Natural killer cell treated with Interleukin-12 subunit alpha and Interleukin-12 subunit beta and Interleukin-15 and Interleukin-18, amount 100 ng/mL, for 72 hours (primary cell): ENCODE measurements around the gene DMRTC2. TPM values are rescaled to one million over a fixed set of nuclear protein-coding genes. Genes with fewer than 3 reads are reported as not detected.

ENCODE experiments used
- ATAC-seq, 2 donors: fragments of 150-1000 bp; cut with Tn5 transposase in 1 of 2; sonication (Bioruptor Pico), chemical (Tn5 transposase) in 1 of 2; 2 replicates each; pipeline ENCODE4 v1.10.0; 2021
- DNase-seq: peaks from one replicate; pipeline ENCODE4 v3.0.0; 2022; ENCODE audit warnings: low spot score
- H3K27ac Mint-ChIP-seq, 2 donors: 1 replicate in 1 of 2; 2 replicates in 1 of 2; pipeline ENCODE4 v1.8.0; 2022; ENCODE audit warnings: mixed read lengths in 2 of 2, mild to moderate bottlenecking in 1 of 2, moderate library complexity in 1 of 2
- H3K27me3 Mint-ChIP-seq, 2 donors: 1 replicate in 1 of 2; 2 replicates in 1 of 2; pipeline ENCODE4 v1.8.0; 2022; ENCODE audit warnings: mixed read lengths in 2 of 2
- H3K36me3 Mint-ChIP-seq: one replicate; pipeline ENCODE4 v1.8.0; 2022; ENCODE audit warnings: mixed read lengths
- H3K4me1 Mint-ChIP-seq, 2 donors: 1 replicate in 1 of 2; 2 replicates in 1 of 2; pipeline ENCODE4 v1.8.0; 2022; ENCODE audit warnings: low read depth in 2 of 2, mixed read lengths in 2 of 2, mild to moderate bottlenecking in 1 of 2
- H3K4me3 Mint-ChIP-seq: one replicate; pipeline ENCODE4 v1.8.0; 2022; ENCODE audit warnings: mixed read lengths
- H3K9me3 Mint-ChIP-seq: 2 replicates; pipeline ENCODE4 v1.8.0; 2022; ENCODE audit warnings: mixed read lengths
- total RNA-seq, 2 donors: library from RNA; stranded (reverse); gene quantifications; one replicate each; pipeline ENCODE4 v1.2.3, GENCODE V29; 2022

Gene DMRTC2
- total RNA-seq, 2 donors from 2014 or later, result not detected

GRCh38 chr19:41880329-41880708 lies 35.5 kb downstream of the DMRTC2 start:
- Mint-ChIP-seq H3K36me3 (peaks cover 7% of the 10 kb centered on the region), H3K27ac (peak overlapping the region; percentile 18 to 88), H3K27me3 (no peaks in the 10 kb centered on the region), H3K4me3 (no peak overlapping the region), H3K4me1 (peaks cover 31 to 49% of the 10 kb centered on the region in 2 donors), H3K9me3 (no peaks in the 10 kb centered on the region)
- ATAC-seq (no peak), DNase-seq (no peak)

GRCh38 chr19:41882568-41883462 lies 38.0 kb downstream of the DMRTC2 start, which contains the start of gene ARHGEF1:
Gene ARHGEF1 (plus strand): TSS chr19:41883184. CDS start chr19:41888083, 4,899 bp downstream.
- ATAC-seq, result peak; percentile 7 to 13
- Mint-ChIP-seq H3K27me3 (no peaks in the 10 kb centered on the region), H3K9me3 (no peaks in the 10 kb centered on the region), H3K4me1 (peaks cover 48 to 49% of the 10 kb centered on the region in 2 donors), H3K27ac (peak within 1 kb of the TSS; percentile 90 to 92), H3K36me3 (peaks cover 7% of the 10 kb centered on the region), H3K4me3 (peak within 1 kb of the TSS; percentile 97)
- peak; percentile 80 for DNase-seq

- no peaks in the 10 kb centered on the region for H3K27me3 Mint-ChIP-seq
- DNase-seq (no peak), ATAC-seq (no peak)
- H3K9me3 Mint-ChIP-seq, result no peaks in the 10 kb centered on the region
- peaks cover 49 to 54% of the 10 kb centered on the region in 2 donors for H3K4me1 Mint-ChIP-seq
- H3K4me3 Mint-ChIP-seq, result peak overlapping the region; percentile 97
- H3K36me3 Mint-ChIP-seq, result peaks cover 7% of the 10 kb centered on the region
- peak overlapping the region; percentile 79 to 87 for H3K27ac Mint-ChIP-seq
Observed at GRCh38 chr19:41883463-41883820, 38.6 kb downstream of the DMRTC2 start.

GRCh38 chr19:41883821-41884733 lies 39.2 kb downstream of the DMRTC2 start:
- Mint-ChIP-seq H3K36me3 (peaks cover 7% of the 10 kb centered on the region), H3K4me3 (peak overlapping the region; percentile 97), H3K9me3 (no peaks in the 10 kb centered on the region), H3K27me3 (no peaks in the 10 kb centered on the region), H3K27ac (peak overlapping the region; percentile 79 to 87), H3K4me1 (peaks cover 54 to 60% of the 10 kb centered on the region in 2 donors)
- DNase-seq (peak; percentile 98), ATAC-seq (peak; percentile 92 to 94)

- Mint-ChIP-seq H3K9me3 (no peaks in the 10 kb centered on the region), H3K27ac (peak overlapping the region; percentile 79 to 87), H3K4me1 (peaks cover 65 to 77% of the 10 kb centered on the region in 2 donors), H3K36me3 (peaks cover 14% of the 10 kb centered on the region), H3K4me3 (peak overlapping the region; percentile 97), H3K27me3 (no peaks in the 10 kb centered on the region)
- ATAC-seq (peak; percentile 63 to 64), DNase-seq (peak; percentile 81)
Observed at GRCh38 chr19:41886761-41887710, 42.2 kb downstream of the DMRTC2 start.

- H3K9me3 Mint-ChIP-seq, result no peaks in the 10 kb centered on the region
- DNase-seq, result peak; percentile 84
- no peaks in the 10 kb centered on the region for H3K27me3 Mint-ChIP-seq
- peak; percentile 54 to 55 for ATAC-seq
- H3K4me1 Mint-ChIP-seq, result peaks cover 58 to 70% of the 10 kb centered on the region in 2 donors
- peaks cover 6% of the 10 kb centered on the region for H3K36me3 Mint-ChIP-seq
- peak overlapping the region; percentile 79 to 87 for H3K27ac Mint-ChIP-seq
- H3K4me3 Mint-ChIP-seq, result peak overlapping the region; percentile 97
Observed at GRCh38 chr19:41887711-41888382, 43.0 kb downstream of the DMRTC2 start.

GRCh38 chr19:41888926-41889325 lies 44.1 kb downstream of the DMRTC2 start:
- no peak for DNase-seq
- Mint-ChIP-seq H3K27ac (peak overlapping the region; percentile 79 to 87), H3K36me3 (peaks cover 10% of the 10 kb centered on the region), H3K4me3 (peak overlapping the region; percentile 97), H3K9me3 (no peaks in the 10 kb centered on the region), H3K27me3 (no peaks in the 10 kb centered on the region), H3K4me1 (peaks cover 57 to 71% of the 10 kb centered on the region in 2 donors)
- ATAC-seq, result no peak

GRCh38 chr19:41889896-41890295 lies 45.1 kb downstream of the DMRTC2 start:
- Mint-ChIP-seq H3K27ac (peak overlapping the region; percentile 79 to 87), H3K36me3 (peaks cover 13% of the 10 kb centered on the region), H3K4me1 (peaks cover 59 to 70% of the 10 kb centered on the region in 2 donors), H3K4me3 (peak overlapping the region; percentile 97), H3K27me3 (no peaks in the 10 kb centered on the region), H3K9me3 (no peaks in the 10 kb centered on the region)
- DNase-seq, result peak; percentile 69
- ATAC-seq, result peak; percentile 11 to 37

GRCh38 chr19:41890936-41891335 lies 46.1 kb downstream of the DMRTC2 start:
- Mint-ChIP-seq H3K4me1 (peaks cover 58 to 67% of the 10 kb centered on the region in 2 donors), H3K27ac (peak overlapping the region in 1 of 2 donors; percentile 83), H3K36me3 (peaks cover 18% of the 10 kb centered on the region), H3K4me3 (no peak overlapping the region), H3K27me3 (no peaks in the 10 kb centered on the region), H3K9me3 (no peaks in the 10 kb centered on the region)
- DNase-seq (no peak), ATAC-seq (no peak)

GRCh38 chr19:41892173-41892902 lies 47.5 kb downstream of the DMRTC2 start:
- Mint-ChIP-seq H3K9me3 (no peaks in the 10 kb centered on the region), H3K4me3 (no peak overlapping the region), H3K27ac (peak overlapping the region; percentile 73 to 83), H3K4me1 (peaks cover 52 to 60% of the 10 kb centered on the region in 2 donors), H3K36me3 (peaks cover 18% of the 10 kb centered on the region), H3K27me3 (no peaks in the 10 kb centered on the region)
- no peak for DNase-seq
- no peak for ATAC-seq

- H3K27me3 Mint-ChIP-seq, result no peaks in the 10 kb centered on the region
- peak overlapping the region; percentile 47 for H3K4me3 Mint-ChIP-seq
- peak overlapping the region; percentile 71 to 77 for H3K27ac Mint-ChIP-seq
- peaks cover 23% of the 10 kb centered on the region for H3K36me3 Mint-ChIP-seq
- H3K9me3 Mint-ChIP-seq, result no peaks in the 10 kb centered on the region
- DNase-seq, result no peak
- ATAC-seq, result peak; percentile 63 to 65
- H3K4me1 Mint-ChIP-seq, result peaks cover 47 to 58% of the 10 kb centered on the region in 2 donors
Observed at GRCh38 chr19:41893899-41894298, 49.1 kb downstream of the DMRTC2 start.

- DNase-seq (no peak), ATAC-seq (no peak)
- H3K4me1 Mint-ChIP-seq, result peaks cover 47 to 58% of the 10 kb centered on the region in 2 donors
- no peaks in the 10 kb centered on the region for H3K27me3 Mint-ChIP-seq
- H3K9me3 Mint-ChIP-seq, result no peaks in the 10 kb centered on the region
- H3K36me3 Mint-ChIP-seq, result peaks cover 27% of the 10 kb centered on the region
- H3K4me3 Mint-ChIP-seq, result no peak overlapping the region
- peak overlapping the region; percentile 71 to 77 for H3K27ac Mint-ChIP-seq
Observed at GRCh38 chr19:41894350-41894749, 49.5 kb downstream of the DMRTC2 start.
